Measurements from ENCODE around the gene ARHGAP26. TPM values are rescaled to one million over a fixed set of nuclear protein-coding genes. Genes with fewer than 3 reads are reported as not detected.

Gene ARHGAP26
- total and polyA plus RNA-seq, 7 donors: 5.4 to 25.5 (median 19.1) TPM

- Histone ChIP-seq H3K27me3 (no peaks in the 10 kb centered on the region), H3K4me3 (no peak overlapping the region), H3K27ac (no peak overlapping the region), H3K36me3 (no peaks in the 10 kb centered on the region), H3K4me1 (peaks cover 0 to 20% (median 5%) of the 10 kb centered on the region in 4 donors), H3K9me3 (peaks cover 0 to 9% (median 0%) of the 10 kb centered on the region in 4 donors)
- intact Hi-C loops (cut with DNase I): no loop called here
- TF ChIP-seq EP300 (IDR thresholded peaks at IDR 0.05) (no peak), POLR2AphosphoS5 (IDR thresholded peaks at IDR 0.05) (no peak), CTCF (IDR thresholded peaks at IDR 0.05) (no peak), POLR2A (IDR thresholded peaks at IDR 0.05) (no peak)
- no peak for DNase-seq
- 95% methylated on average over 4 of the region's 4 CpGs for WGBS, 2 donors
These were observed 422.2 kb downstream of the ARHGAP26 start for GRCh38 chr5:143192191-143192900.

DNA sequence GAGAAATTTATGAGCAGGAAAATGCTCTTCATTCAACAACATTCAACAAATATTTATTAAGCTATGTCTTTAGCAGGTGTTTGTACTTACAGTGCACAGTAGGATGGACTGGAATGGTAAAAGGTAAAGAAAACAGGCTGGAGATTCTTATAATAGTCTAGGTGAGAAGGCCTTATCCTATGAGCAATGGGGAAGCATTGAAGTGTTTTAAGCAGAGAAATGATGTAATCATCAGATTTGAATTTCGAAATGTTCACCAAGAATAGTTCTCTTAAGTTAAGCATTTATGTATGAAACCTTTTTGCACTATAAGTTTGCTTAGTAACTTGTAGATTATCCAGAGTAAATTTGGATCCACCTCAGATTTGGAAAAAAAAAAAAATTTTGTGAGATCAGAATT is 424.0 kb downstream of the ARHGAP26 start:
- H3K4me1 ChIP-seq: peaks cover 0 to 20% (median 5%) of the 10 kb centered on the region in 4 donors
- TF ChIP-seq CTCF (IDR thresholded peaks at IDR 0.05) (no peak), EP300 (IDR thresholded peaks at IDR 0.05) (no peak), POLR2A (IDR thresholded peaks at IDR 0.05) (no peak), POLR2AphosphoS5 (IDR thresholded peaks at IDR 0.05) (no peak)
- no peak overlapping the region for H3K4me3 ChIP-seq
- intact Hi-C loops (cut with DNase I): no loop called here
- no peaks in the 10 kb centered on the region for H3K36me3 ChIP-seq
- WGBS, 2 donors: 88 to 92% methylated on average over 1 of the region's 1 CpG
- no peaks in the 10 kb centered on the region for H3K27me3 ChIP-seq
- peaks cover 0 to 9% (median 0%) of the 10 kb centered on the region in 4 donors for H3K9me3 ChIP-seq
- DNase-seq: no peak
- H3K27ac ChIP-seq: no peak overlapping the region

- intact Hi-C loops (cut with DNase I): no loop called here
- DNase-seq: no peak
- Histone ChIP-seq H3K4me1 (peaks cover 0 to 20% (median 5%) of the 10 kb centered on the region in 4 donors), H3K9me3 (peaks cover 0 to 8% (median 0%) of the 10 kb centered on the region in 4 donors), H3K4me3 (no peak overlapping the region), H3K36me3 (no peaks in the 10 kb centered on the region), H3K27me3 (no peaks in the 10 kb centered on the region), H3K27ac (no peak overlapping the region)
- TF ChIP-seq EP300 (IDR thresholded peaks at IDR 0.05) (no peak), CTCF (IDR thresholded peaks at IDR 0.05) (no peak), POLR2AphosphoS5 (IDR thresholded peaks at IDR 0.05) (no peak), POLR2A (IDR thresholded peaks at IDR 0.05) (no peak)
- 97 to 98% methylated on average over 5 of the region's 5 CpGs for WGBS, 2 donors
These were observed 424.5 kb downstream of the ARHGAP26 start for GRCh38 chr5:143194713-143195112.

DNA sequence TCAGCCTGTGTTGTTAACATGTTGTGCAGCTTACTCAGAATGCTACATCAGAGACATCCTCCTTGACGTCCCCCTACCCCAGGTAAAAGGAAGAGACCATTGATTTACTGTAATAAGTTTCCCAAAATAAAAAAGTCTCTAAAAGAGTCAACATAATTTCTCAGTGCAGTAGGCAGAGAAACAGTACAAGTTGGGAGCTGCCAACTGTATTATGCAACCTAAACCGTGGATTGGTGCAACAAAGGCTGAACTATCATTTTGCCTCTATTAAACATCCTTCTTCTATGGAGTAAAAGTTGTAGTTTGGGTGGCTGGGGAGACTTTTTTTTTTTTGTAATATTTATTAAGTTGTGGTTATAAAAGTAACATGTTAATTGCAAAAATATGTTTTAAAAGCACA is 425.3 kb downstream of the ARHGAP26 start:
- H3K4me3 ChIP-seq: no peak overlapping the region
- no peak overlapping the region for H3K27ac ChIP-seq
- 80 to 85% methylated on average over 2 of the region's 2 CpGs for WGBS, 2 donors
- no peaks in the 10 kb centered on the region for H3K36me3 ChIP-seq
- peaks cover 0 to 20% (median 5%) of the 10 kb centered on the region in 4 donors for H3K4me1 ChIP-seq
- peaks cover 0 to under 1% (median 0%) of the 10 kb centered on the region in 4 donors for H3K9me3 ChIP-seq
- TF ChIP-seq POLR2A (IDR thresholded peaks at IDR 0.05) (no peak), CTCF (IDR thresholded peaks at IDR 0.05) (no peak), POLR2AphosphoS5 (IDR thresholded peaks at IDR 0.05) (no peak), EP300 (IDR thresholded peaks at IDR 0.05) (no peak)
- intact Hi-C loops (cut with DNase I): no loop called here
- H3K27me3 ChIP-seq: no peaks in the 10 kb centered on the region
- DNase-seq: no peak

Data from sigmoid colon (tissue), 7 donors.